ENCODE data around the gene ZBTB40. TPM values are rescaled to one million over a fixed set of nuclear protein-coding genes. Genes with fewer than 3 reads are reported as not detected.

Gene ZBTB40
- total RNA-seq, 1 experiment from 2014 or later, result 16.3 TPM

DNA sequence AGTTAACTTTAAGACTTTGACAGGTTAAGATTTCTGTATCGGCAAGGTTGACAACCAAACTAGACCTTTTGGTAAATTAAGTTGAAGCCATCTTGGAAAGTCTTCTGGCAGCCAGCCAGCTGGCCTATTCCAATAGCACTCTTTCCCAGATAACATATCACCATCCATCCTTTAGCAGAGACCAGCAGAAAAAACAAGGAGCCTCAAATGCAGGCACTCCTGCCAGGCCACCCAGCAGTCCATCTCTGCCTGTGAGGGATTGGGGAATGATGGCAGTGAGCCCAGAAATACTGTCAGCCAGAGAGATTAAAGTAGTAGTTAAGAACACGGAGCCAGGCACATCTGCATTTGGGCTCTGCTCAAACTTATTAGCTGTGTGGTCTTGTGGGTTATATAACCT, 19.4 kb downstream of the ZBTB40 start:
- no peak overlapping the region for H2BK120ac ChIP-seq (ENCODE audit: low read depth, low read length, poor library complexity, severe bottlenecking)
- DNase-seq, result no peak
- no peak overlapping the region for H2BK5ac ChIP-seq (ENCODE audit: insufficient read length, low read length)
- H4K20me1 ChIP-seq (ENCODE audit: control insufficient read depth, insufficient read depth, insufficient read length), result no peaks in the 10 kb centered on the region
- no peaks in the 10 kb centered on the region for H3K27me3 ChIP-seq (ENCODE audit: insufficient read depth, low read length)
- no peak overlapping the region for H3K14ac ChIP-seq (ENCODE audit: insufficient read depth, low read length)
- no peak overlapping the region for H2BK15ac ChIP-seq (ENCODE audit: low read depth, low read length)
- TF ChIP-seq, protein P1, sequence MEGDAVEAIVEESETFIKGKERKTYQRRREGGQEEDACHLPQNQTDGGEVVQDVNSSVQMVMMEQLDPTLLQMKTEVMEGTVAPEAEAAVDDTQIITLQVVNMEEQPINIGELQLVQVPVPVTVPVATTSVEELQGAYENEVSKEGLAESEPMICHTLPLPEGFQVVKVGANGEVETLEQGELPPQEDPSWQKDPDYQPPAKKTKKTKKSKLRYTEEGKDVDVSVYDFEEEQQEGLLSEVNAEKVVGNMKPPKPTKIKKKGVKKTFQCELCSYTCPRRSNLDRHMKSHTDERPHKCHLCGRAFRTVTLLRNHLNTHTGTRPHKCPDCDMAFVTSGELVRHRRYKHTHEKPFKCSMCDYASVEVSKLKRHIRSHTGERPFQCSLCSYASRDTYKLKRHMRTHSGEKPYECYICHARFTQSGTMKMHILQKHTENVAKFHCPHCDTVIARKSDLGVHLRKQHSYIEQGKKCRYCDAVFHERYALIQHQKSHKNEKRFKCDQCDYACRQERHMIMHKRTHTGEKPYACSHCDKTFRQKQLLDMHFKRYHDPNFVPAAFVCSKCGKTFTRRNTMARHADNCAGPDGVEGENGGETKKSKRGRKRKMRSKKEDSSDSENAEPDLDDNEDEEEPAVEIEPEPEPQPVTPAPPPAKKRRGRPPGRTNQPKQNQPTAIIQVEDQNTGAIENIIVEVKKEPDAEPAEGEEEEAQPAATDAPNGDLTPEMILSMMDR (conservative IDR thresholded peaks at IDR 0.05), result no peak
- no peak overlapping the region for H3K23ac ChIP-seq (ENCODE audit: insufficient read length, low read depth, low read length)
- H3K56ac ChIP-seq (ENCODE audit: insufficient read length, low read depth, low read length), result no peak overlapping the region
- no peaks in the 10 kb centered on the region for H3K23me2 ChIP-seq (ENCODE audit: insufficient read length, low read depth, low read length, poor library complexity, severe bottlenecking)
- Mint-ChIP-seq H3K27ac (no peak overlapping the region; a peak in 1 of 7 replicates), H3K9me3 (no peaks in the 10 kb centered on the region), H3K4me3 (no peak overlapping the region), H3K27me3 (ENCODE audit: low read depth) (no peaks in the 10 kb centered on the region), H3K4me1 (peaks cover 0 to 6% of the 10 kb centered on the region in 2 experiments; a peak in 1 of 4 replicates), H3K36me3 (ENCODE audit: insufficient read depth in 1 of 3, low read depth in 3 of 3) (no peaks in the 10 kb centered on the region)
- H3K79me1 ChIP-seq (ENCODE audit: insufficient read depth, low read depth, low read length, poor library complexity, severe bottlenecking), result peaks cover 2% of the 10 kb centered on the region
- H3K4me2 ChIP-seq (ENCODE audit: insufficient read depth, insufficient read length, low read length), result no peak overlapping the region
- H2AFZ ChIP-seq (ENCODE audit: low read length), result no peak overlapping the region
- no peak overlapping the region for H4K8ac ChIP-seq (replicated peaks; ENCODE audit: insufficient read length, low read depth, low read length)
- no peak overlapping the region for H4K91ac ChIP-seq (ENCODE audit: insufficient read length, low read depth, low read length)
- no peak overlapping the region for H3T11ph ChIP-seq (ENCODE audit: low read length)
- no peak overlapping the region for H4K5ac ChIP-seq (ENCODE audit: insufficient read length, low read depth, low read length)
- no peak overlapping the region for H3K27ac ChIP-seq (ENCODE audit: insufficient read length, low read depth, low read length)
- H3K4me1 ChIP-seq (ENCODE audit: insufficient read depth, low read length), result no peaks in the 10 kb centered on the region
- H3K9me3 ChIP-seq (ENCODE audit: control insufficient read depth, low read depth, low read length), result no peaks in the 10 kb centered on the region
- H3K9ac ChIP-seq (ENCODE audit: extremely low read depth, insufficient read length, low read length), result no peak overlapping the region
- no peaks in the 10 kb centered on the region; the same call in 1 of the 2 replicates for H3K79me2 ChIP-seq (ENCODE audit: insufficient read depth, low read length)
- H3K18ac ChIP-seq (ENCODE audit: insufficient read length, low read depth, low read length), result no peak overlapping the region
- no peak overlapping the region for H2BK20ac ChIP-seq (ENCODE audit: low read depth, low read length, poor library complexity, severe bottlenecking)
- WGBS (ENCODE audit: extremely low coverage, insufficient read length, low lambda C conversion rate), result no CpG with 5 or more reads among the region's 2 CpGs
- no peak overlapping the region for H3K4ac ChIP-seq (ENCODE audit: low read depth, low read length)
- H2AK5ac ChIP-seq (ENCODE audit: insufficient read length, low read length), result no peak overlapping the region
- H2BK12ac ChIP-seq (ENCODE audit: insufficient read length, low read depth, low read length), result no peak overlapping the region
